Activated CD4-positive, alpha-beta T cell treated with anti-CD3 and anti-CD28 coated beads, Interleukin-2, amount 10 ng/mL, durations not matched to agents 24 days and 14 days (primary cell): Measurements from ENCODE around the gene CDC25B. TPM values are rescaled to one million over a fixed set of nuclear protein-coding genes. Genes with fewer than 3 reads are reported as not detected.

Experiments
- DNase-seq: peaks from one replicate; pipeline ENCODE4 v3.0.0; 2022
- H3K27ac Mint-ChIP-seq: one replicate; pipeline ENCODE4 v1.8.0; 2022; ENCODE audit warnings: mild to moderate bottlenecking, mixed read lengths
- H3K27me3 Mint-ChIP-seq: one replicate; pipeline ENCODE4 v1.8.0; 2022; ENCODE audit warnings: mixed read lengths
- H3K36me3 Mint-ChIP-seq: one replicate; pipeline ENCODE4 v1.8.0; 2022; ENCODE audit warnings: low read depth, mild to moderate bottlenecking, mixed read lengths
- H3K4me1 Mint-ChIP-seq: one replicate; pipeline ENCODE4 v1.8.0; 2021; ENCODE audit warnings: mixed read lengths
- H3K4me3 Mint-ChIP-seq: one replicate; pipeline ENCODE4 v1.8.0; 2022; ENCODE audit warnings: mild to moderate bottlenecking, moderate library complexity, mixed read lengths
- H3K9me3 Mint-ChIP-seq: one replicate; pipeline ENCODE4 v1.8.0; 2021; ENCODE audit warnings: mixed read lengths
- intact Hi-C: fragments of 100-400 bp; cut with micrococcal nuclease; formaldehyde crosslinking; loops from one replicate; pipeline ENCODE4 v1.15.1; 2023
- total RNA-seq: library from RNA; stranded (reverse); gene quantifications from 2 replicates; pipeline ENCODE4 v1.2.3, GENCODE V29; 2022

CDC25B gene
- total RNA-seq, 1 donor from 2014 or later: 75.5 TPM

DNA sequence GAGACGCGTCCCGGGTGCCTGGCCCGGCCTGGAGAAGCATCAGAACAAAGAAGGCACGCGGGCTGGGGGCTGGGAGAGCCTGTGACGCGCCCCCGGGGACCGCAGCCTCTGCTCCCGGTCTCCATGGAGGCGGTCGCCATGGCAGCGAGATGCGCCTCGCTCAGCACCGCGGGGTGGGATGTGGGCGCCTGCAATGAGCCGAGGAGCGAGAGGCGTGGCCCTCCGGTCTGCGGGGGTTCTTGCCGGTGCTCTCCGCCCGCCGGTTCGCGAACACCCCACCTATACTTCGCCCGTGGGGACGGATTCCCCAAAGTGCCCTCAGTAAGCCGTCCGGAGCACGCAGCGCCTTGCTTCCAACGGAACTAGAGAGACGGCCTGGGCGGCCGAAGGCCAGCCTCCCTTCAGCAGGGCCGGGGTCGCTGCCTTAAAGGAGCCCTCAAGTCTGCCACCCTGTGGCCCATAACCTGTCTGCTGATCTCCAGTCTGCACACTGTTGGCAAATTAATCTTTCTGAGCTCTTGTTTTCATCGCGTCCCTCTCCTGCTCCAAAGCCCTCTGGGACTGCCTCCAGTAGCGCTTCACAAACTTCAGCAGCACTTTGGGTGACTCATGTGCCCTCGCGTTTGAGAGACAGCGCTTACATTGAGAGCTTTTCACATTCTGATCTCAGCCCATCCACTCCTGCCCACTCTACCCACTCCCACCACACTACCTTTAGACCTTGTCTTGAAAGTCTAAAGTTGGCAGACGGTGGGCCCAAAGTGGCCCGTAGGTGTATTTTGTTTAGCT is 27.6 kb upstream of the CDC25B start:
- peaks cover 5% of the 10 kb centered on the region for H3K36me3 Mint-ChIP-seq
- H3K9me3 Mint-ChIP-seq: no peaks in the 10 kb centered on the region
- DNase-seq: peak; percentile 95
- intact Hi-C loops: loop anchor here (1.0 to 5.0 kb wide), 5 partner anchors 13 to 296 kb away; partner anchors contain the start of genes ATRN and SPEF1
- peak overlapping the region; percentile 81 for H3K4me3 Mint-ChIP-seq
- H3K4me1 Mint-ChIP-seq: peaks cover 22% of the 10 kb centered on the region
- peaks cover 9% of the 10 kb centered on the region for H3K27me3 Mint-ChIP-seq
- peak overlapping the region; percentile 97 for H3K27ac Mint-ChIP-seq

GRCh38 chr20:3771552-3772058 is 24.5 kb upstream of the CDC25B start:
- peaks cover 9% of the 10 kb centered on the region for H3K27me3 Mint-ChIP-seq

DNA sequence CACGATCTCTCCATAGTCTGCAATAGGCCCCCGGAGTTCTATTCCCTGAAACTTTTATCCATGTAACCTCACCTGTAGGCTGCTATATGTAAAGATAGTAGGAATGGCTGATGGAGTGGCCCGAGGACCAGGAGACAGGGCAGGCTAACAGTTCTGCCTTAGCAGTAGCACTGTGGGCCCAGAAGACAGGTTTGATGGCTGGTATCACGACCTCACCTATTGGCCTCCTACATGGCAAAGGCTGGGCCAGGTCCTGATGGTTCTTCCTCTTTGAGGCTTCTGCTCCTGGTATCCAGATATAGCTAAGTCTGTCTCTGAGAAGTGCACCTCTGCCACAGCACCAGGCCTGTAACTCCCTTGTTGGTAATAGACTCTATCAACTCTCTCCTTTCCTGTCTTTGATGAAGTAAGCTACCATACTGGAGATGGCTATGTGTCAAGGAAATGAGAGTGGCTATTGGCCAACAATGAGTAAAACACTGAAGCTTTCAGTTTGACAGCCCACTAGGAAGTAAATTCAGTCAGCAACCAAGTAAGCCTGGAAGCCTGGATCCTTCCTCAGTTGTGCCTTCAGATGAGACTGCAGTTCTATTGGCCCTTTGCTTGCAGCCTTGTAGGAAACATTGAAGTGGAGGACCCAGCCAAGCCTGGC is 20.5 kb upstream of the CDC25B start:
- DNase-seq: no peak
- Mint-ChIP-seq H3K4me1 (peaks cover 14% of the 10 kb centered on the region), H3K4me3 (no peak overlapping the region), H3K27ac (no peak overlapping the region), H3K27me3 (peaks cover 26% of the 10 kb centered on the region), H3K36me3 (no peaks in the 10 kb centered on the region), H3K9me3 (no peaks in the 10 kb centered on the region)
- intact Hi-C loops: loop anchor here (10.0 kb wide), 1 partner anchor 101 kb away; no protein-coding TSS in a partner anchor

More at GRCh38 chr20:3771552-3772058, 24.5 kb upstream of the CDC25B start:
- H3K4me1 Mint-ChIP-seq: peaks cover 13% of the 10 kb centered on the region
- peak overlapping the region; percentile 45 for H3K27ac Mint-ChIP-seq
- H3K36me3 Mint-ChIP-seq: no peaks in the 10 kb centered on the region
- intact Hi-C loops: loop anchor here (10.0 kb wide), 1 partner anchor 97 kb away; no protein-coding TSS in a partner anchor
- no peaks in the 10 kb centered on the region for H3K9me3 Mint-ChIP-seq
- DNase-seq: no peak
- H3K4me3 Mint-ChIP-seq: no peak overlapping the region

- no peak overlapping the region for H3K27ac Mint-ChIP-seq
- no peak for DNase-seq
- H3K4me3 Mint-ChIP-seq: peak overlapping the region; percentile 82
- no peaks in the 10 kb centered on the region for H3K9me3 Mint-ChIP-seq
- H3K36me3 Mint-ChIP-seq: no peaks in the 10 kb centered on the region
- peaks cover 24% of the 10 kb centered on the region for H3K27me3 Mint-ChIP-seq
- intact Hi-C loops: loop anchor here (10.0 kb wide), 1 partner anchor 103 kb away; no protein-coding TSS in a partner anchor
- peaks cover 26% of the 10 kb centered on the region for H3K4me1 Mint-ChIP-seq
Measured at GRCh38 chr20:3777381-3777715, 18.8 kb upstream of the CDC25B start.

GRCh38 chr20:3777716-3778629 is 18.1 kb upstream of the CDC25B start:
- Mint-ChIP-seq H3K4me3 (peak overlapping the region; percentile 82), H3K27me3 (peaks cover 22% of the 10 kb centered on the region), H3K27ac (no peak overlapping the region), H3K4me1 (peaks cover 29% of the 10 kb centered on the region), H3K36me3 (peaks cover 5% of the 10 kb centered on the region), H3K9me3 (no peaks in the 10 kb centered on the region)
- intact Hi-C loops: loop anchor here (10.0 kb wide), 1 partner anchor 103 kb away; no protein-coding TSS in a partner anchor
- peak; percentile 84 for DNase-seq

GRCh38 chr20:3778976-3779375 is 17.1 kb upstream of the CDC25B start:
- DNase-seq: no peak
- peaks cover 9% of the 10 kb centered on the region for H3K36me3 Mint-ChIP-seq
- peak overlapping the region; percentile 9 for H3K4me3 Mint-ChIP-seq
- H3K4me1 Mint-ChIP-seq: peaks cover 35% of the 10 kb centered on the region
- intact Hi-C loops: loop anchor here (10.0 kb wide), 1 partner anchor 104 kb away; no protein-coding TSS in a partner anchor
- no peak overlapping the region for H3K27ac Mint-ChIP-seq
- H3K27me3 Mint-ChIP-seq: peaks cover 22% of the 10 kb centered on the region
- H3K9me3 Mint-ChIP-seq: no peaks in the 10 kb centered on the region

- peaks cover 17% of the 10 kb centered on the region for H3K36me3 Mint-ChIP-seq
- no peak within 1 kb of the TSS for H3K27ac Mint-ChIP-seq
- intact Hi-C loops: loop anchor here (1.0 kb wide), 1 partner anchor 13 kb away; no protein-coding TSS in a partner anchor
- peaks cover 22% of the 10 kb centered on the region for H3K27me3 Mint-ChIP-seq
- H3K4me3 Mint-ChIP-seq: peak within 1 kb of the TSS; percentile 76
- H3K4me1 Mint-ChIP-seq: peaks cover 42% of the 10 kb centered on the region
- peak; percentile 84 for DNase-seq
- no peaks in the 10 kb centered on the region for H3K9me3 Mint-ChIP-seq
Measured at GRCh38 chr20:3781153-3781910, 14.8 kb upstream of the CDC25B start, which contains the start of gene SPEF1. SPEF1 (minus strand) TSS chr20:3781448; CDS start chr20:3781287, 161 bp downstream.

- H3K27ac Mint-ChIP-seq: no peak overlapping the region
- intact Hi-C loops: no loop called here
- H3K4me1 Mint-ChIP-seq: peaks cover 39% of the 10 kb centered on the region
- H3K27me3 Mint-ChIP-seq: peaks cover 21% of the 10 kb centered on the region
- DNase-seq: no peak
- H3K36me3 Mint-ChIP-seq: peaks cover 17% of the 10 kb centered on the region
- H3K9me3 Mint-ChIP-seq: no peaks in the 10 kb centered on the region
- H3K4me3 Mint-ChIP-seq: no peak overlapping the region
Measured at GRCh38 chr20:3782597-3782996, 13.5 kb upstream of the CDC25B start.

GRCh38 chr20:3783068-3783489 is 13.0 kb upstream of the CDC25B start:
- Mint-ChIP-seq H3K27ac (no peak overlapping the region), H3K36me3 (peaks cover 17% of the 10 kb centered on the region), H3K4me3 (peak overlapping the region; percentile 36), H3K27me3 (peaks cover 21% of the 10 kb centered on the region), H3K4me1 (peaks cover 40% of the 10 kb centered on the region), H3K9me3 (no peaks in the 10 kb centered on the region)
- no peak for DNase-seq
- intact Hi-C loops: no loop called here

- intact Hi-C loops: no loop called here
Measured at GRCh38 chr20:3783511-3784195, 12.5 kb upstream of the CDC25B start.

GRCh38 chr20:3784216-3784853 is 11.8 kb upstream of the CDC25B start:
- Mint-ChIP-seq H3K4me1 (peaks cover 46% of the 10 kb centered on the region), H3K27me3 (peaks cover 13% of the 10 kb centered on the region), H3K4me3 (peak overlapping the region; percentile 72), H3K36me3 (peaks cover 17% of the 10 kb centered on the region), H3K9me3 (no peaks in the 10 kb centered on the region), H3K27ac (no peak overlapping the region)
- intact Hi-C loops: no loop called here
- no peak for DNase-seq

More at GRCh38 chr20:3783511-3784195, 12.5 kb upstream of the CDC25B start:
- peak overlapping the region; percentile 36 for H3K4me3 Mint-ChIP-seq
- no peak for DNase-seq
- peaks cover 42% of the 10 kb centered on the region for H3K4me1 Mint-ChIP-seq
- no peaks in the 10 kb centered on the region for H3K9me3 Mint-ChIP-seq
- peaks cover 17% of the 10 kb centered on the region for H3K36me3 Mint-ChIP-seq
- H3K27ac Mint-ChIP-seq: peak overlapping the region; percentile 37
- peaks cover 19% of the 10 kb centered on the region for H3K27me3 Mint-ChIP-seq

DNA sequence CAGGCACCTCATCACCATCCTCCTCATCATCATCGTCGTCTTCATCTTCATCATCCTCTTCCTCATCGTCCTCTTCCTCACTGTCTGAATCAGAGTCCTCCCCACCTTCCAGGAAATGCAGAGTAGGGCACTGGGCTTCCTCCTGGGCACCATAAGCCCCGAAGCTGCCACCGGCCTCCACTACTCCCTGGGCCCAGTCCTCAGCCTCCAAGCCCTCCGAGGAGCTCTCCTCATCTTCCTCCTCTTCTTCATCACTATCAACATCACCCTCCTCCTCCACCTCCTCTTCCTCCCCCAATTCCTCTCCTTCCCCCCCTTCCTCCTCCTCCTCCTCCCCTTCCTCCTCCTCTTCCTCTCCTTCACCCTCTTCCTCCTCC is 11.3 kb upstream of the CDC25B start:
- intact Hi-C loops: no loop called here
- Mint-ChIP-seq H3K9me3 (no peaks in the 10 kb centered on the region), H3K4me1 (peaks cover 46% of the 10 kb centered on the region), H3K4me3 (peak overlapping the region; percentile 72), H3K27me3 (peaks cover 8% of the 10 kb centered on the region), H3K36me3 (peaks cover 17% of the 10 kb centered on the region), H3K27ac (peak overlapping the region; percentile 67)
- no peak for DNase-seq
